ENCODE results near the gene INPP5B. TPM values are rescaled to one million over a fixed set of nuclear protein-coding genes. Genes with fewer than 3 reads are reported as not detected.

Gene INPP5B
- total and polyA plus RNA-seq, 2 of the 13 experiments (the other 11 are each of a cell fraction or from before 2014, with no cell fraction given): 9.0 to 9.8 TPM

DNA sequence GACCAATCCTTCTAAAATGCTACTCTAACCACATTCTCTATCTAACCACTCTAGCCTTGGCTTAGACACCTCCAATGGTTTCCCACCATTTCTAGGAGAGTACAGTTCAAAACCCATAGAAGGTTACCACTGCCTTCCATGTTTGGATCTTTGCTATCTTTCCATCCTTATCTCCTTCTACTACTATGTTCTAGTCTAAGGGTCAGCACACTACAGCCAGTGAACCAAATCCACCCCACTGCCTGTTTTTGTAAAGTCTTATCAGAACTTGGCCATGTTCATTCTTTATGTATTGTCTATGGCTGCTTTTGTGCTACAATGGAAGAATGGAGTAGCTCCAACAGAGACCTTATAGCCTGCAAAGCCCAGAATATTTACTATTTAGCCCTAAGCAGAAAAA, 93.7 kb downstream of the INPP5B start:
- intact Hi-C loops (cut with micrococcal nuclease; ENCODE audit: unreplicated experiment): no loop called here
- DNase-seq (ENCODE audit: low spot score) (no peak), ATAC-seq (no peak), FAIRE-seq (no peak)
- Histone ChIP-seq H3K9ac (ENCODE audit: insufficient read depth, low read depth, low read length) (no peak overlapping the region), H3K79me2 (ENCODE audit: insufficient read depth, low read length) (peaks cover 21% of the 10 kb centered on the region), H3K4me2 (ENCODE audit: low read depth, low read length) (no peak overlapping the region), H3K4me3 (replicated peaks in 1 of 3; ENCODE audit: insufficient read depth in 1 of 3, low read depth in 2 of 3, low read length in 3 of 3) (no peak overlapping the region), H3K27ac (ENCODE audit: extremely low read length, insufficient read depth, low read length) (no peak overlapping the region), H3K27me3 (ENCODE audit: control insufficient read depth in 1 of 2, insufficient read depth in 2 of 2, low read length in 2 of 2) (no peaks in the 10 kb centered on the region; a peak in 1 of 5 replicates), H3K9me3 (ENCODE audit: low read length) (no peaks in the 10 kb centered on the region), H2AFZ (ENCODE audit: low read length) (no peak overlapping the region), H3K4me1 (ENCODE audit: insufficient read depth, low read length) (peaks cover 3% of the 10 kb centered on the region), H4K20me1 (ENCODE audit: insufficient read depth, low read length) (no peaks in the 10 kb centered on the region), H3K36me3 (replicated peaks in 1 of 2; ENCODE audit: control insufficient read depth in 1 of 2, insufficient read depth in 2 of 2, low read length in 2 of 2) (peaks cover 5 to 23% of the 10 kb centered on the region in 2 experiments; a peak in 4 of 5 replicates)
- CTCF ChIA-PET (ENCODE audit: low intra/inter-chr PET ratio, low total read pairs): no interaction called here
- in situ Hi-C loops (cut with HindIII; ENCODE audit: extremely low pct_ligation_motif_present, low pct_unique_long_range_greater_than_20kb): no loop called here
- no peak for TF ChIP-seq ZC3H4 (CRISPR knock-in tag; IDR thresholded peaks at IDR 0.05; ENCODE audit: borderline replicate concordance)
- no peak for TF ChIP-seq ZNF878 (CRISPR knock-in tag; IDR thresholded peaks at IDR 0.05)
- TF ChIP-seq, protein P1, sequence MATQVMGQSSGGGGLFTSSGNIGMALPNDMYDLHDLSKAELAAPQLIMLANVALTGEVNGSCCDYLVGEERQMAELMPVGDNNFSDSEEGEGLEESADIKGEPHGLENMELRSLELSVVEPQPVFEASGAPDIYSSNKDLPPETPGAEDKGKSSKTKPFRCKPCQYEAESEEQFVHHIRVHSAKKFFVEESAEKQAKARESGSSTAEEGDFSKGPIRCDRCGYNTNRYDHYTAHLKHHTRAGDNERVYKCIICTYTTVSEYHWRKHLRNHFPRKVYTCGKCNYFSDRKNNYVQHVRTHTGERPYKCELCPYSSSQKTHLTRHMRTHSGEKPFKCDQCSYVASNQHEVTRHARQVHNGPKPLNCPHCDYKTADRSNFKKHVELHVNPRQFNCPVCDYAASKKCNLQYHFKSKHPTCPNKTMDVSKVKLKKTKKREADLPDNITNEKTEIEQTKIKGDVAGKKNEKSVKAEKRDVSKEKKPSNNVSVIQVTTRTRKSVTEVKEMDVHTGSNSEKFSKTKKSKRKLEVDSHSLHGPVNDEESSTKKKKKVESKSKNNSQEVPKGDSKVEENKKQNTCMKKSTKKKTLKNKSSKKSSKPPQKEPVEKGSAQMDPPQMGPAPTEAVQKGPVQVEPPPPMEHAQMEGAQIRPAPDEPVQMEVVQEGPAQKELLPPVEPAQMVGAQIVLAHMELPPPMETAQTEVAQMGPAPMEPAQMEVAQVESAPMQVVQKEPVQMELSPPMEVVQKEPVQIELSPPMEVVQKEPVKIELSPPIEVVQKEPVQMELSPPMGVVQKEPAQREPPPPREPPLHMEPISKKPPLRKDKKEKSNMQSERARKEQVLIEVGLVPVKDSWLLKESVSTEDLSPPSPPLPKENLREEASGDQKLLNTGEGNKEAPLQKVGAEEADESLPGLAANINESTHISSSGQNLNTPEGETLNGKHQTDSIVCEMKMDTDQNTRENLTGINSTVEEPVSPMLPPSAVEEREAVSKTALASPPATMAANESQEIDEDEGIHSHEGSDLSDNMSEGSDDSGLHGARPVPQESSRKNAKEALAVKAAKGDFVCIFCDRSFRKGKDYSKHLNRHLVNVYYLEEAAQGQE (IDR thresholded peaks at IDR 0.05; ENCODE audit: borderline replicate concordance in 1 of 2, low read depth in 1 of 2, low read length in 2 of 2): no peak
- no peak for TF ChIP-seq SATB2 (CRISPR knock-in tag; IDR thresholded peaks at IDR 0.05)
- POLR2A ChIA-PET: no interaction called here
- BruUV-seq (replicated peaks): no TSS peak

DNA sequence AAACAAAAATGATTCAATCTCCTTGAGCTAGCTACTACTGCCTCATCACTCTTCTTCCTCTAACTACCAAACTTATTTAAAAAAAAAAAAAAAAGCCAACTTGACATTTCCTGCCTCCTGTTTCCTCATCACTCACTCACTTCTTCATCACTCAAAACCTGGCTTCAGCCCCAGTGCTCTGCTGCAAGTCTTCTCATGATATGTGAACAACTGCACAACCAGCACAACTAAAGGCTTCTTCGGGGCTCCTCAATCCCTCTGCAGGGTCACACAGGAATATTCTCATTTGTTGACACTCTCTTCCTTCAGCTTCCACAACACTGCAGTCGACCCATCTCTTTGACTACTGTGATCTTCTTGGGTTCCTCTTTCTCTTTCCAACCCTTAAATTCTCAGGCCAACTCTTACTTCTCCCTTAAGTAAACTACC, 95.1 kb downstream of the INPP5B start:
- Histone ChIP-seq H3K27me3 (ENCODE audit: control insufficient read depth in 1 of 2, insufficient read depth in 2 of 2, low read length in 2 of 2) (no peaks in the 10 kb centered on the region; a peak in 1 of 5 replicates), H3K9me3 (ENCODE audit: low read length) (no peaks in the 10 kb centered on the region), H3K79me2 (ENCODE audit: insufficient read depth, low read length) (peaks cover 14% of the 10 kb centered on the region), H3K4me3 (replicated peaks in 1 of 3; ENCODE audit: insufficient read depth in 1 of 3, low read depth in 2 of 3, low read length in 3 of 3) (no peak overlapping the region), H3K36me3 (replicated peaks in 1 of 2; ENCODE audit: control insufficient read depth in 1 of 2, insufficient read depth in 2 of 2, low read length in 2 of 2) (peaks cover 5 to 22% of the 10 kb centered on the region in 2 experiments; a peak in 4 of 5 replicates), H3K27ac (ENCODE audit: extremely low read length, insufficient read depth, low read length) (no peak overlapping the region), H2AFZ (ENCODE audit: low read length) (no peak overlapping the region), H3K4me2 (ENCODE audit: low read depth, low read length) (no peak overlapping the region), H3K9ac (ENCODE audit: insufficient read depth, low read depth, low read length) (no peak overlapping the region), H3K4me1 (ENCODE audit: insufficient read depth, low read length) (no peaks in the 10 kb centered on the region), H4K20me1 (ENCODE audit: insufficient read depth, low read length) (no peaks in the 10 kb centered on the region)
- ATAC-seq: no peak
- intact Hi-C loops (cut with micrococcal nuclease; ENCODE audit: unreplicated experiment) (no loop called here), in situ Hi-C loops (cut with HindIII; ENCODE audit: extremely low pct_ligation_motif_present, low pct_unique_long_range_greater_than_20kb) (no loop called here)
- ChIA-PET CTCF (ENCODE audit: low intra/inter-chr PET ratio, low total read pairs) (no interaction called here), POLR2A (interaction anchor here (1.1 kb wide), 1 partner anchor 44 kb away, joined by 3 read pairs; the partner anchor contains the start of gene YRDC)
- DNase-seq (ENCODE audit: low spot score): no peak
- 95% methylated on average over 2 of the region's 2 CpGs for WGBS (ENCODE audit: low lambda C conversion rate)
- no TSS peak for BruUV-seq (replicated peaks)
- no peak for FAIRE-seq
- no peak for TF ChIP-seq ZNF20 (CRISPR knock-in tag; IDR thresholded peaks at IDR 0.05)
- no peak for TF ChIP-seq SPEN (CRISPR knock-in tag; IDR thresholded peaks at IDR 0.05; ENCODE audit: low read depth)
- TF ChIP-seq, protein P2, sequence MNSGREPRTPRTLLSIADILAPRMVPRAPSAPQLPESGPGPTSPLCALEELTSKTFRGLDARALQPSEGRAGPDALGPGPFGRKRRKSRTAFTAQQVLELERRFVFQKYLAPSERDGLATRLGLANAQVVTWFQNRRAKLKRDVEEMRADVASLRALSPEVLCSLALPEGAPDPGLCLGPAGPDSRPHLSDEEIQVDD (CRISPR knock-in tag; IDR thresholded peaks at IDR 0.05; ENCODE audit: borderline replicate concordance): no peak
- no peak for TF ChIP-seq FOXK1 (CRISPR knock-in tag; IDR thresholded peaks at IDR 0.05; ENCODE audit: borderline replicate concordance, low read depth)
- TF ChIP-seq, protein P3, sequence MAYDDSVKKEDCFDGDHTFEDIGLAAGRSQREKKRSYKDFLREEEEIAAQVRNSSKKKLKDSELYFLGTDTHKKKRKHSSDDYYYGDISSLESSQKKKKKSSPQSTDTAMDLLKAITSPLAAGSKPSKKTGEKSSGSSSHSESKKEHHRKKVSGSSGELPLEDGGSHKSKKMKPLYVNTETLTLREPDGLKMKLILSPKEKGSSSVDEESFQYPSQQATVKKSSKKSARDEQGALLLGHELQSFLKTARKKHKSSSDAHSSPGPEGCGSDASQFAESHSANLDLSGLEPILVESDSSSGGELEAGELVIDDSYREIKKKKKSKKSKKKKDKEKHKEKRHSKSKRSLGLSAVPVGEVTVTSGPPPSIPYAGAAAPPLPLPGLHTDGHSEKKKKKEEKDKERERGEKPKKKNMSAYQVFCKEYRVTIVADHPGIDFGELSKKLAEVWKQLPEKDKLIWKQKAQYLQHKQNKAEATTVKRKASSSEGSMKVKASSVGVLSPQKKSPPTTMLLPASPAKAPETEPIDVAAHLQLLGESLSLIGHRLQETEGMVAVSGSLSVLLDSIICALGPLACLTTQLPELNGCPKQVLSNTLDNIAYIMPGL (CRISPR knock-in tag; IDR thresholded peaks at IDR 0.05; ENCODE audit: borderline replicate concordance in 1 of 2, low read depth in 1 of 2): no peak
- TF ChIP-seq SP140L (CRISPR knock-in tag; IDR thresholded peaks at IDR 0.05; ENCODE audit: borderline replicate concordance): no peak
- TF ChIP-seq KLF12 (CRISPR knock-in tag; IDR thresholded peaks at IDR 0.05; ENCODE audit: borderline replicate concordance): no peak
- no peak for TF ChIP-seq CAMTA2 (CRISPR knock-in tag; IDR thresholded peaks at IDR 0.05; ENCODE audit: borderline replicate concordance)
- TF ChIP-seq PAF1 (CRISPR knock-in tag; IDR thresholded peaks at IDR 0.05): no peak
